Effector CD4-positive, alpha-beta T cell (primary cell): ENCODE measurements around the gene LIPC.

Source experiments
- DNase-seq: peaks from one replicate; pipeline ENCODE4 v3.0.0-alpha.2; 2020

LIPC gene

DNA sequence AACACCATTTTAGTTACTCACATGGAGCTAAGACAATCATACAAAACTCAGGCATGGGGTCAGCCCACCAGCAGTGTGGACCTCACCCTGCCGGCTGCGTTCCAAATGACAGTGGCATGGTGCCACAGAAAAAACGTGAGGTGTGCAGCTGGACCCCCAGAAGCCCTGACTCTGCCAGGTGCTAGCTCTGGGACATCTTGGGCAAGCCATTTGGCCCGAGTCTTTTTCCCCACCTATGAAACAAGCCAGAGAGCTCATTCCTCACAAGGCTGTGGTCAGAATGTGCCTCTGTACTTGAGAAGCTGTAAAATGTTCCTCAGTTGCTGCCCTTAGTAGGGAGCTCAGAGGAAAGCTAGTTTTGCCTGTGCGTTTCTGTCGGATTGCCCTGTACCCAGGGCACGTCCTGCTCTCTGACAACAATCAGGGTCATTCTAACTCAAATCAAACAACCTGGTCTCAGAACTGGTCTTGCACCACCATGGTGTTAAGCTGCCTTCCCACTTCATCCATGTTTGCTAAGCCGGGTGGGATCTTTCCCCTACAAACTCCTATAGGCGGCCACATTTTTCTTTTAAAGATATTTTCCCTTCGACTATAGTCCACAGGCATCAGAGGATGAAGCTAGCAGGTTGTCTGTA, 44.9 kb downstream of the LIPC start:
- DNase-seq: no peak

DNA sequence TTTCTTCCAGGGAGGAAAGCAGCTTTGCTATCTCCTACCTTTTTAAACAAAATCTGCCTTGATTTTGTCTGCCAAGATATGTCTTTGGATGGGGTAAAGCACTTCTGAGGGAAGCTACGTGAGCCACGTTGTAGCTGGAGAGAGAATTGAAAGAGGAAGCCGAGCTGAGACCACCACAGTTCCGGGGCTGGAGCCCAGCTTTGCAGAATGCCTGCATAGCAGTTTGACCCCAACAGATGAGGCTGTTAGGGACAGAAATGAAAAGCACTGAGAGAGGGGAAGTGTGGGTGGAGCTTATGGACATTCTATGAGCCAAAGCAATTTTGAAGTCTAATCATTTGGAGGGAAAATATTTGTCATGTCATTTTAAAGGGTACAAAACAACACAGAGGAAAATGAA, 45.4 kb downstream of the LIPC start:
- DNase-seq: no peak

GRCh38 chr15:58478035-58478434, 46.2 kb downstream of the LIPC start:
- DNase-seq: no peak

- DNase-seq: no peak
Observed at GRCh38 chr15:58478579-58478978, 46.8 kb downstream of the LIPC start.

DNA sequence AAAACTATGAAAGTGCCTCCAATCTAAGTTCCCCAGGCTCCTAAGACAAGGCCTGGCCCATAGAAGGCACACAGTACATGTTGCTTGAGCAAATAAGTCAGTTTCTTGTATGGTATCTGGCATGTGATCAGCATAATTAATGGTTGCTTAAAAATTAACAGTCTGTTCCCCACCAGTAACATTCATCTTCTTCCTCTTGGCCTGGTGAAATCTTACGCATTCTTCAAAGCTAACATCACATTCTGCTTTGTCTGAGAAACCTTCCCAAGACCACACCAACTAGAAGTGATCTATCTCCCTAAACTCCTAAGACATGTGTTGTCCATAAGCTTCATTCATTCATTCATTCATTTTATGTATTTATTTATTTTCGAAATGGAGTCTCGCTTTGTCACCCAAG, 48.1 kb downstream of the LIPC start:
- no peak for DNase-seq

GRCh38 chr15:58483376-58483775, 51.6 kb downstream of the LIPC start:
- DNase-seq: no peak

GRCh38 chr15:58484791-58485600, 53.2 kb downstream of the LIPC start:
- DNase-seq: no peak

GRCh38 chr15:58486062-58486461, 54.3 kb downstream of the LIPC start:
- DNase-seq: no peak

- no peak for DNase-seq
Observed at GRCh38 chr15:58486564-58486963, 54.8 kb downstream of the LIPC start.

- no peak for DNase-seq
Observed at GRCh38 chr15:58487041-58487723, 55.4 kb downstream of the LIPC start.

GRCh38 chr15:58487724-58488120, 55.9 kb downstream of the LIPC start:
- DNase-seq: no peak

- DNase-seq: no peak
Observed at GRCh38 chr15:58489289-58490085, 57.7 kb downstream of the LIPC start.

GRCh38 chr15:58490086-58490887, 58.5 kb downstream of the LIPC start:
- DNase-seq: no peak

- no peak for DNase-seq
Observed at GRCh38 chr15:58490888-58491473, 59.2 kb downstream of the LIPC start.

DNA sequence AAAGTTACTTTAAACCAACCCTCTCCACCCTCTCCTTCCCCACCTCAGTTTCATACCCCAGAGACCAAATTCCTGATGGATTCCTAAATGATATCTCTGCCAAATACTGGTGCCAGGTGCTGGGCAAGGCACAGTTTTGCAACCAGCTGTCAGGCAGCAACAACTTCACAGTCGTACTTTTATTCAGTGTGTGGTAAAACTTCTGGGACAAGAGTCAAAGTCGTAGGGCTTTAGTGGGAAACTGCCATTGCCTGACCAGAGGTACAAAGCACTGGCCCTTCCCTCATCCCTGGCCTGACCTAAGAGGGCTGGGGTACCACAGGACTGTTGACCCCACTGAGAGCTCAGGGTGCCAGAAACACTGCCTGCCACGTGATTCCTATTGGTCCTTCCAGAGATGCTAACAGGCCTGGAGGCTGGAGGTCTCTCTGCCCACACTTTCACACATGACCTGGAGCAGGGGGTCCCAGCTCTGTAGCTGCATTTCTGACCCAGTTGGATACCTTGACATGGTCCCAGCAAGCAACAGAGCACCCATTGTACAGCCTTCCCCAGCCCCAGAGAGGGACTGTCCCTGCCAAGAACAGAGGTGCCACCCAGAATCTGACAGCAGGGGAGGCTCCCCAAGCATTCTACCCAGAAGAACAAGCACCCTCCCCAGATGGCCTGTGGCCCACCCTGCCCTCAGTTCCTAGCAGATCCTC, 59.9 kb downstream of the LIPC start:
- no peak for DNase-seq

GRCh38 chr15:58492661-58493397, 61.0 kb downstream of the LIPC start:
- no peak for DNase-seq

DNA sequence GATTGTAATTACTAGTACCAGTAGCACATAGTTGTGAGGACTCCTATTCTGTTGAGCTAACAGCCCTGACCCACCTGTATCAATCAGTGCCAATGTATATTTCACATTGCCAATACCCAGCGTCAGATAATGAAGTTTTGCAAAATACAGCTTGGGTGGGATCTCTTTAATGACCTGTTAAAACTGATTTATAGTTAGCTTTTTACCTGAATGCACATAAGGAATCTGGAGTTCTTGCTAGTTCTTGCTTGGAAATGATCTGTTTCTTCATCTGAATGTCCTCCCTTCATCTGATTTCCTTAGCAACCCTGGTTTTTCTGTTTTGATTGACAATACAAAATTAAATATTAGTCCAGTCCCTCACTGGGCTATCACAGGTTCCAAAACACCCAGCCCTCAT, 62.8 kb downstream of the LIPC start:
- DNase-seq: no peak

DNA sequence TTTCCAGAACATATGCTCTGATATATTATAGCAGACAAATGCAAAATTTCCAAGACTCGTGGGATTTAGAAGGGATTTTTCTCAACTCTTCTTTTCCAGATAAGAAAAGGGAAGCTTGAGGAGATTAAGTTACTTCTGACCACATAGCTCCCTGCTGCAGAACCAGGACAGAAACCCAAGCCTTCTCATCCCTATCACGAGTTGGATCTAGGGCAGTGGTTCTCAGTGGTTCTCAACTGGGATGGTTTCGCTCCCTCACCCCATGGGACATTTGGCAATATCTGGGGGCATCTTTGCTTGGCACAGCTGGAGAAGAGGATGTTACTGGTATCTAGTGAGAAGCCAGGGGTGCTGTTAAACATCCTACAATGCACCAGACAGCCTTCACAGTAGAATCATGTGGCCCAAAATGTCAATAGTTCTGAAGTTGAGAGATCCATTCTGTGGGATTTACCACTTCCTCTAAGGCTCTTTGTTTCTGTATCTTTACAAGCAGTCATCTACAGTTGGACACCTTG, 64.2 kb downstream of the LIPC start:
- DNase-seq: no peak

GRCh38 chr15:58497046-58497785, 65.4 kb downstream of the LIPC start:
- DNase-seq: no peak
